ENCODE measurements around the gene DAAM2. TPM values are rescaled to one million over a fixed set of nuclear protein-coding genes. Genes with fewer than 3 reads are reported as not detected.

The DAAM2 gene
- total RNA-seq, 1 donor from 2014 or later = 31.8 TPM

GRCh38 chr6:39786649-39787048 is 5.5 kb upstream of the DAAM2 start:
- Histone ChIP-seq H3K9ac (ENCODE audit: low read depth in 1 of 3, low read length in 3 of 3) (no peak overlapping the region), H3K27ac (ENCODE audit: low read depth, low read length) (no peak overlapping the region), H3K36me3 (ENCODE audit: control insufficient read depth in 3 of 3, insufficient read depth in 3 of 3, low read length in 3 of 3) (no peaks in the 10 kb centered on the region), H3K4me1 (ENCODE audit: control insufficient read depth in 3 of 3, insufficient read depth in 3 of 3, low read length in 3 of 3) (peaks cover 0 to under 1% (median under 1%) of the 10 kb centered on the region in 3 donors), H3K4me3 (ENCODE audit: low read length in 3 of 3) (no peak overlapping the region), H3K27me3 (ENCODE audit: control insufficient read depth in 3 of 3, insufficient read depth in 3 of 3, low read length in 3 of 3) (no peaks in the 10 kb centered on the region), H3K9me3 (ENCODE audit: control insufficient read depth in 3 of 3, low read length in 3 of 3) (no peaks in the 10 kb centered on the region)

GRCh38 chr6:39787322-39787721 is 4.9 kb upstream of the DAAM2 start:
- Histone ChIP-seq H3K4me3 (ENCODE audit: low read length in 3 of 3) (no peak overlapping the region), H3K27me3 (ENCODE audit: control insufficient read depth in 3 of 3, insufficient read depth in 3 of 3, low read length in 3 of 3) (no peaks in the 10 kb centered on the region), H3K9me3 (ENCODE audit: control insufficient read depth in 3 of 3, low read length in 3 of 3) (no peaks in the 10 kb centered on the region), H3K4me1 (ENCODE audit: control insufficient read depth in 3 of 3, insufficient read depth in 3 of 3, low read length in 3 of 3) (peaks cover 0 to 5% (median 4%) of the 10 kb centered on the region in 3 donors), H3K9ac (ENCODE audit: low read depth in 1 of 3, low read length in 3 of 3) (no peak overlapping the region), H3K27ac (ENCODE audit: low read depth, low read length) (no peak overlapping the region), H3K36me3 (ENCODE audit: control insufficient read depth in 3 of 3, insufficient read depth in 3 of 3, low read length in 3 of 3) (no peaks in the 10 kb centered on the region)

DNA sequence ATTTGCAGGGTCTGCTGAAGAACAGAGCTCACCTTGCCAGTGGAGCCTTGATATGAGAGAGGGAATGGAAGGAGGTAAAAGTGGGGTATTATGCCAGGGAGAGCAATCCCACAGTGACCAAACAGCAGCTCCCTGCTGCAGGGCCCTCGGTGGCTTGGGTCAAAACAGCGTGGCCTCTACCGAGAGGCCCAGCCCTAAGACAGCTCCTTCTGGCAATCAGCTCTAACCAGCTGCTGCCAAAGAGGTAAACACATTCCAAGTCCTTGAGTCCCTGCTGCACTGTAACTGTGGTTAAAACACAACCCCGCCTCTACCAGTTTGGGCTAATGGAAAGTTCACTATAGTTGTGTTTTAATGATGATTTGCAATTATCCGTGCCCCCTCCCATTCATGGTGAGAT is 1.4 kb upstream of the DAAM2 start:
- Histone ChIP-seq H3K27me3 (ENCODE audit: control insufficient read depth in 3 of 3, insufficient read depth in 3 of 3, low read length in 3 of 3) (no peaks in the 10 kb centered on the region), H3K4me1 (ENCODE audit: control insufficient read depth in 3 of 3, insufficient read depth in 3 of 3, low read length in 3 of 3) (peaks cover 10 to 13% (median 10%) of the 10 kb centered on the region in 3 donors), H3K27ac (ENCODE audit: low read depth, low read length) (no peak overlapping the region), H3K9me3 (ENCODE audit: control insufficient read depth in 3 of 3, low read length in 3 of 3) (no peaks in the 10 kb centered on the region), H3K4me3 (ENCODE audit: low read length in 3 of 3) (no peak overlapping the region), H3K9ac (ENCODE audit: low read depth in 1 of 3, low read length in 3 of 3) (no peak overlapping the region), H3K36me3 (ENCODE audit: control insufficient read depth in 3 of 3, insufficient read depth in 3 of 3, low read length in 3 of 3) (no peaks in the 10 kb centered on the region)

- H3K27ac ChIP-seq (ENCODE audit: low read depth, low read length) = no peak overlapping the region
- H3K36me3 ChIP-seq (ENCODE audit: control insufficient read depth in 3 of 3, insufficient read depth in 3 of 3, low read length in 3 of 3) = no peaks in the 10 kb centered on the region
- H3K9ac ChIP-seq (ENCODE audit: low read depth in 1 of 3, low read length in 3 of 3) = no peak overlapping the region
- no peaks in the 10 kb centered on the region for H3K9me3 ChIP-seq (ENCODE audit: control insufficient read depth in 3 of 3, low read length in 3 of 3)
- no peaks in the 10 kb centered on the region for H3K27me3 ChIP-seq (ENCODE audit: control insufficient read depth in 3 of 3, insufficient read depth in 3 of 3, low read length in 3 of 3)
- no peak overlapping the region for H3K4me3 ChIP-seq (ENCODE audit: low read length in 3 of 3)
- H3K4me1 ChIP-seq (ENCODE audit: control insufficient read depth in 3 of 3, insufficient read depth in 3 of 3, low read length in 3 of 3) = peaks cover 10 to 13% (median 13%) of the 10 kb centered on the region in 3 donors
These were observed 865 bp upstream of the DAAM2 start for GRCh38 chr6:39791311-39791710.

DNA sequence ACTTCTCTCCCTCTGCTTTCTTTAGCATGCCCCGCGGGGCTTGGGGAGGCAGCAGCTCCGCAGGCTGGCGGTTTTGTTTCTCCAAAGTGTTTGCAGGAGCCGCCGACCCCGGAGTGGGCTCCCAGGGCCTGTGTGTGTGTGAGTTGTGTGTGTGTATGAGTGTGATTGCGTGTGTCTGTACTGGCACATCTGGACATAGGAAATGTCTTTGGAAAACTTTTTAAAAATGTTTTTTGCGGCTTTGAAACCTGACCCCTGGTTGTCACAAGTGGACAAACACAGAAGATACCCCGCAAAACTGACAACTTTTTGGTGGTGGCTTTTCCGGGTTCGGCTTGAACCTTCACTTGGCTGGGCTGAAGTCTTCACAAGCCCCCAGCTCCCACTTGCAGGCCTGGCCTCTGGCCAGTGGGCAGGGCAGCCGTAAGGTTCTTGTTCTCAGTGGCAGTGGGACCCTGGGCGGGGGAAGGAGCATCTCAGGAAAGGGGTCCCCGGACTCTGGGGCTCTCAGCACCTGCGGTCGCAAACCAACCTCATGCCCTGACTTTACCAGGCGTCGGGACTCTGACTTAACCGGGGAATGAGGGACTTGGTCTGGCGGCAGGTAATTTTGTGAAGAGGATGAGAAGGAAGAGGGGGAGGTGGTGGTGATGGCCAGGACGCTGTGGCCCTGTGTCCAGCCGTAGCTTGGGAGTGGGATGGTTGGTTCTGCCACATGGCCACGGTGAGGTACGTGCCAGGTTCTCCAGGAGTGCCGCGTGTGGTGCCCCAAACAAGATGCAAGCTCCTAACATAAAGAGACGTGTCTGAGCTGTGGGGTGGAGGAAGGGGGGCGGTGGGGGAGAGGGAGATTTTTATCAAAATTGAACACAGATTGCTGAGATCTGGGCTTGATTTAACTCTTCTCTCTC is 619 bp downstream of the DAAM2 start:
- H3K36me3 ChIP-seq (ENCODE audit: control insufficient read depth in 3 of 3, insufficient read depth in 3 of 3, low read length in 3 of 3) = no peaks in the 10 kb centered on the region
- H3K9me3 ChIP-seq (ENCODE audit: control insufficient read depth in 3 of 3, low read length in 3 of 3) = no peaks in the 10 kb centered on the region
- H3K27ac ChIP-seq (ENCODE audit: low read depth, low read length) = peak overlapping the region; percentile 66
- H3K4me3 ChIP-seq (ENCODE audit: low read length in 3 of 3) = peak overlapping the region; percentile 74 to 83 (median 75)
- H3K9ac ChIP-seq (ENCODE audit: low read depth in 1 of 3, low read length in 3 of 3) = peak overlapping the region; percentile 77 to 90 (median 79)
- H3K4me1 ChIP-seq (ENCODE audit: control insufficient read depth in 3 of 3, insufficient read depth in 3 of 3, low read length in 3 of 3) = peaks cover 10 to 13% (median 13%) of the 10 kb centered on the region in 3 donors
- no peaks in the 10 kb centered on the region for H3K27me3 ChIP-seq (ENCODE audit: control insufficient read depth in 3 of 3, insufficient read depth in 3 of 3, low read length in 3 of 3)

DNA sequence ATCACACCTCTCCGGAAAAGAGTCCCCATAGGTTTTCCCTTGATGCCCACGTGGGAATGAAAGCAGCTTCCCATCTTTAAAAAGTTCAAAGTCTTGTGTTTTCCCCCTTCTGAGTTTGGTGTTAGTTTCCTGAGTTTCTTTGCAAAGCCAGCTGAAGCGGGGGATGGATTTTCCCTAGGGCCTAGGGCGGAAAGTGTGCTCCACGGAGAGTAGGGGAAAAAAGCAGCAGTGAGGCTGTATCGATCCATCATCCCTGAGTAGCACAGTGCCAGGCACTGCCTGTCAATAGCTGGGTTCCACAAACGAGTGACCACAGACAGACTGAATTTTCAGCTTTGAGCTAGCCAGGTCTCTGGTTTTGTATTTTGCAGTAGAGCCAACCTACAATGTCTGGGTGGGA is 1.3 kb downstream of the DAAM2 start:
- H3K9ac ChIP-seq (ENCODE audit: low read depth in 1 of 3, low read length in 3 of 3) = peak overlapping the region in 2 of 3 donors; percentile 22 to 40
- H3K36me3 ChIP-seq (ENCODE audit: control insufficient read depth in 3 of 3, insufficient read depth in 3 of 3, low read length in 3 of 3) = peaks cover 0 to 2% (median 0%) of the 10 kb centered on the region in 3 donors
- H3K27ac ChIP-seq (ENCODE audit: low read depth, low read length) = peak overlapping the region; percentile 4
- no peaks in the 10 kb centered on the region for H3K9me3 ChIP-seq (ENCODE audit: control insufficient read depth in 3 of 3, low read length in 3 of 3)
- peak overlapping the region; percentile 3 to 83 (median 74) for H3K4me3 ChIP-seq (ENCODE audit: low read length in 3 of 3)
- peaks cover 10 to 13% (median 13%) of the 10 kb centered on the region in 3 donors for H3K4me1 ChIP-seq (ENCODE audit: control insufficient read depth in 3 of 3, insufficient read depth in 3 of 3, low read length in 3 of 3)
- H3K27me3 ChIP-seq (ENCODE audit: control insufficient read depth in 3 of 3, insufficient read depth in 3 of 3, low read length in 3 of 3) = no peaks in the 10 kb centered on the region

DNA sequence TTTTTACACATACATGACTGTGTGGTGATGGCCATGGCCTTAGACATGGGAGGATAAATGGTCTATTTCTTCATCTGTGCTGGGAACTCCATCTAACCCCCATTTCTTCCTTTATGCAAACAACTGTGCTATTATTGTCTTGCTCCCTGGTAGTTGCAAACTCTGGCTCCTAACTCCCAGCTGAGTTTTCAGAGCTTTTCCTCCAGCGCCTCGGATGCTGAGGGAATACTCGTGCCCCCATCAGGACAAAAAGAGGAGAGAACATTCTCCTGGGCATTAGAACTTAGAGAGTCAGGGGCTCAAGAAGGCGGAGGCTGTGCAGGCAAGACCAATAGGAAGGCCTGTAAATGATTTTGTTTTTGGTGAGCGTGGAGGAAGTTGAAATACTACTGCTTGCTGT is 2.1 kb downstream of the DAAM2 start:
- peaks cover 0 to 2% (median 0%) of the 10 kb centered on the region in 3 donors for H3K36me3 ChIP-seq (ENCODE audit: control insufficient read depth in 3 of 3, insufficient read depth in 3 of 3, low read length in 3 of 3)
- peak overlapping the region; percentile 4 for H3K27ac ChIP-seq (ENCODE audit: low read depth, low read length)
- H3K4me1 ChIP-seq (ENCODE audit: control insufficient read depth in 3 of 3, insufficient read depth in 3 of 3, low read length in 3 of 3) = peaks cover 10 to 13% (median 13%) of the 10 kb centered on the region in 3 donors
- no peaks in the 10 kb centered on the region for H3K27me3 ChIP-seq (ENCODE audit: control insufficient read depth in 3 of 3, insufficient read depth in 3 of 3, low read length in 3 of 3)
- no peaks in the 10 kb centered on the region for H3K9me3 ChIP-seq (ENCODE audit: control insufficient read depth in 3 of 3, low read length in 3 of 3)
- peak overlapping the region in 2 of 3 donors; percentile 3 to 34 for H3K4me3 ChIP-seq (ENCODE audit: low read length in 3 of 3)
- no peak overlapping the region for H3K9ac ChIP-seq (ENCODE audit: low read depth in 1 of 3, low read length in 3 of 3)

DNA sequence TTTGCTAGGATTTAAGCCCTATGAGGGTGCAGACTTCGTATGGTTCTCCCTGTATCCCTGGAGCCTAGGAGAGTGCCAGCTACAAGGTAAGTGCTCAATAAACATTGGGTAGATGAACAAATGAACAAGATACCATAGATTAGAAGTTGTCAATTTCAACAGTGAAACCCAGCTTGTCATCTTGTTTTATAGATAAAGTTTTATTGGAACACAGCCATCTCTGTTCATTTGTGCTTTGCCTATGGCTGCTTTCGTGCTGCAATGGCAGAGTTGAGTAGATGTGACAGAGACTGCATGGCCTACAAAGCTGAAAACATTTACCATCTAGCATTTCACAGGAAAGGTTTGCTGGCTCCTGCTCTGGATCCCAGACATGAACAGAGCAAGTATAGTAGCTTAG is 5.6 kb downstream of the DAAM2 start:
- Histone ChIP-seq H3K36me3 (ENCODE audit: control insufficient read depth in 3 of 3, insufficient read depth in 3 of 3, low read length in 3 of 3) (peaks cover 0 to 2% (median 0%) of the 10 kb centered on the region in 3 donors), H3K4me3 (ENCODE audit: low read length in 3 of 3) (no peak overlapping the region), H3K27me3 (ENCODE audit: control insufficient read depth in 3 of 3, insufficient read depth in 3 of 3, low read length in 3 of 3) (no peaks in the 10 kb centered on the region), H3K4me1 (ENCODE audit: control insufficient read depth in 3 of 3, insufficient read depth in 3 of 3, low read length in 3 of 3) (peaks cover 11 to 13% (median 13%) of the 10 kb centered on the region in 3 donors), H3K9ac (ENCODE audit: low read depth in 1 of 3, low read length in 3 of 3) (no peak overlapping the region), H3K27ac (ENCODE audit: low read depth, low read length) (no peak overlapping the region), H3K9me3 (ENCODE audit: control insufficient read depth in 3 of 3, low read length in 3 of 3) (no peaks in the 10 kb centered on the region)

DNA sequence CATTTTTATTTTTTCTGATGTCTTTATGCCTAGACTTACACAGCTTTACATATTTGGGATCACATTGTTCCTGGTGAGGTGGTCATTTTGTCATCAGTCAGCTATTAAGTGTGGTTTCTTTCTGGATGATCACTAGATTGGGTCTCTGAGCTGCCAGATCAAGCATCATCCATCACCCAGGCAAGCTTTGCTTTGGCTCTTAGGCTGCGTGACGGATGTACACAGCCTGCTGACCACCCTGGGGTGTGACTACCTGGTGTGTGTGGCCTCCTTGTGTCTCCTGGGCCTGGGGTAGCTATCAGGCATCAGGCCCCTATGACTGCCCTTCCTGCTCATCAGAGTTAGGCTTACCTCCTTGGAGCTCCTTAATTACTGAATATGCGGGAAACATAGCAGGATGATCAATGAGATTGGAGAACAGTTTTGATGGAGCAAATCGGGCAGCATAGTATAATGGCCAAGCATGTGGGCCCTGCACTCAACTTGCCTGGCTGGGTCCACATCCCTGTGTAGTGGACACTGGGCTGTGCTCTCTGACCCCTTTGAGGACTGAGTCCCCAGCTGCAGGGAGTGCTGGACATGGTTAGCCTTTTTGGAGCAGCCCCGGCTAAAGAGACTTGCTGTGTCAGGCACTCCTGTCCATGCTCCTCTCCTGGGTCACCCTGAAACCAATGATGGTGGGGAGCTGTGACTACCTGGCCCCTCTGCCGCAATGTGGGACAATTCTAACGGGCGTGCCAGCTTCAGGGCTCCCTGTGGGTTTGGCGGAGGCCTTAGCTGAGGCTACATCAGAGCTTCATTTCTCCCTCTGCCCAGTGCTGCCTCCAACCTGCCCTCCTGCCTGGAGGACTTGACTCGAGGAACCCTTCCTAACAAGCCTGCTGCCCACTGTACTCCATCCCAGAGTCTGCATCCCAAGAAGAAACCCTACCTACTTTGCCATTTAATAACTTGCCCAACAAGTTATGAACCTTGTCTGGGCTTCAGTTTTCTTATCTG is 8.2 kb downstream of the DAAM2 start:
- Histone ChIP-seq H3K4me1 (ENCODE audit: control insufficient read depth in 3 of 3, insufficient read depth in 3 of 3, low read length in 3 of 3) (peaks cover 7 to 21% (median 17%) of the 10 kb centered on the region in 3 donors), H3K27ac (ENCODE audit: low read depth, low read length) (no peak overlapping the region), H3K9ac (ENCODE audit: low read depth in 1 of 3, low read length in 3 of 3) (no peak overlapping the region), H3K36me3 (ENCODE audit: control insufficient read depth in 3 of 3, insufficient read depth in 3 of 3, low read length in 3 of 3) (peaks cover 0 to 2% (median 0%) of the 10 kb centered on the region in 3 donors), H3K4me3 (ENCODE audit: low read length in 3 of 3) (no peak overlapping the region), H3K27me3 (ENCODE audit: control insufficient read depth in 3 of 3, insufficient read depth in 3 of 3, low read length in 3 of 3) (no peaks in the 10 kb centered on the region), H3K9me3 (ENCODE audit: control insufficient read depth in 3 of 3, low read length in 3 of 3) (no peaks in the 10 kb centered on the region)
